GM12878 (cell line): ENCODE measurements around the gene ITIH5. TPM values are rescaled to one million over a fixed set of nuclear protein-coding genes. Genes with fewer than 3 reads are reported as not detected.

Experiments used
- ATAC-seq: fragments of 200-7000 bp; cut with Tn5 transposase; 3 replicates; pipeline ENCODE4 v1.9.1; 2020; ENCODE audit warnings: mild to moderate bottlenecking, moderate library complexity
- BruUV-seq: library from RNA; stranded (reverse); fragments of 400-500 nt; replicated peaks from 2 replicates; lab custom pipeline; 2021; lab: Mats Ljungman, UMichigan
- CTCF ChIA-PET: fragments of 300-600 bp; sonication (Branson Sonifier 250); formaldehyde crosslinking; extraction: SDS; loops from one replicate; lab custom pipeline; 2021; ENCODE audit warnings: inconsistent platforms; lab: Yijun Ruan, JAX
- POLR2A ChIA-PET: fragments of 350-600 bp; formaldehyde crosslinking; extraction: SDS; loops from one replicate; lab custom pipeline; 2021; ENCODE audit warnings: inconsistent platforms; lab: Charles Lee
- RAD21 ChIA-PET: fragments of 300-600 bp; sonication (Branson Sonifier 250); formaldehyde crosslinking; loops from one replicate; lab custom pipeline; 2023; ENCODE audit warnings: antibody characterized with exemption; ENCODE audit not compliant: unreplicated experiment; lab: Charles Lee
- SMC1A ChIA-PET: fragments of 300-600 bp; sonication (Branson Sonifier 250); formaldehyde crosslinking; loops from one replicate; lab custom pipeline; 2023; ENCODE audit not compliant: unreplicated experiment, uncharacterized antibody; lab: Charles Lee
- DNase-seq: peaks from one replicate; pipeline ENCODE4 v3.0.0-alpha.2; 2011; ENCODE audit warnings: low read depth, low spot score
- FAIRE-seq: peaks from 3 replicates; lab custom pipeline; 2011; peaks lifted over from hg19 to GRCh38; lab: Jason Lieb, UNC
- H2AFZ ChIP-seq: 2 replicates; pipeline ENCODE4 v1.6.0; 2011; ENCODE audit warnings: low read depth, low read length, control low read depth; ENCODE audit not compliant: control insufficient read depth
- H3K27ac ChIP-seq: 2 replicates; pipeline ENCODE4 v1.5.1; 2011; ENCODE audit warnings: control low read depth; ENCODE audit not compliant: control insufficient read depth, insufficient read depth
- H3K27me3 ChIP-seq, 2 experiments: replicated peaks in 1 of 2; 2 replicates each; pipeline versions ENCODE4 v1.6.0 to v1.6.1; 2011; ENCODE audit warnings: low read length in 1 of 2; ENCODE audit not compliant: control insufficient read depth in 2 of 2, insufficient read depth in 2 of 2
- H3K36me3 ChIP-seq, 2 experiments: 2 replicates each; pipeline ENCODE4 v1.5.1; 2011; ENCODE audit warnings: low read length in 1 of 2; ENCODE audit not compliant: control insufficient read depth in 2 of 2, insufficient read depth in 2 of 2
- H3K4me1 ChIP-seq: 2 replicates; pipeline ENCODE4 v1.6.1; 2011; ENCODE audit warnings: mild to moderate bottlenecking, low read length, moderate library complexity, mixed read lengths; ENCODE audit not compliant: control insufficient read depth, insufficient read depth
- H3K4me2 ChIP-seq: 2 replicates; pipeline ENCODE4 v1.6.0; 2011; ENCODE audit warnings: control low read depth; ENCODE audit not compliant: control insufficient read depth, insufficient read depth
- H3K4me3 ChIP-seq: fragments of 200-600 bp; sonication (generic); 2 replicates; pipeline ENCODE4 v1.5.1; 2016
- H3K79me2 ChIP-seq: 2 replicates; pipeline ENCODE4 v1.6.0; 2011; ENCODE audit warnings: low read length; ENCODE audit not compliant: control insufficient read depth, insufficient read depth
- H3K9ac ChIP-seq: 2 replicates; pipeline ENCODE4 v1.8.0; 2011; ENCODE audit warnings: low read length, control low read depth, mixed read lengths; ENCODE audit not compliant: control insufficient read depth, insufficient read depth
- H3K9me3 ChIP-seq: replicated peaks from 3 replicates; pipeline ENCODE4 v1.5.1; 2011; ENCODE audit warnings: mild to moderate bottlenecking, low read length; ENCODE audit not compliant: control insufficient read depth, insufficient read depth
- H4K20me1 ChIP-seq: 2 replicates; pipeline ENCODE4 v1.6.0; 2011; ENCODE audit not compliant: control insufficient read depth, insufficient read depth
- LARP7 ChIP-seq: fragments of 450-650 bp; IDR thresholded peaks from 2 replicates; pipeline ENCODE4 v1.6.1; 2017; ENCODE audit warnings: mild to moderate bottlenecking
- MYC ChIP-seq: IDR thresholded peaks from 2 replicates; pipeline ENCODE4 v1.6.1; 2011; ENCODE audit warnings: mild to moderate bottlenecking, low read length, moderate library complexity, inconsistent platforms; ENCODE audit not compliant: insufficient read depth, insufficient replicate concordance, insufficient read length, severe bottlenecking
- NR2F1 ChIP-seq: fragments of 450-650 bp; conservative IDR thresholded peaks from 2 replicates; pipeline ENCODE4 v1.6.1; 2017; ENCODE audit warnings: mild to moderate bottlenecking
- RCOR1 ChIP-seq: conservative IDR thresholded peaks from 2 replicates; pipeline ENCODE4 v1.6.1; 2012; ENCODE audit warnings: low read depth, low read length, improper control_type of control experiment
- YBX1 ChIP-seq: fragments of 450-650 bp; IDR thresholded peaks from 2 replicates; pipeline ENCODE4 v1.6.1; 2016; ENCODE audit warnings: antibody characterized with exemption
- WGBS: methylation state at CpG from one replicate; pipeline ENCODE4 v1.1.6; 2016; ENCODE audit warnings: low lambda C conversion rate; ENCODE audit not compliant: insufficient replicate concordance, insufficient coverage; ENCODE audit errors: missing lambda C conversion rate; 5-methylcytosine and 5-hydroxymethylcytosine counted together
- in situ Hi-C: fragments of 300-500 bp; cut with MboI; formaldehyde crosslinking; loops from 9 replicates; pipeline ENCODE4 v1.14.3; 2018; ENCODE audit warnings: mixed read lengths
- intact Hi-C: fragments of 100-400 bp; cut with micrococcal nuclease; formaldehyde crosslinking; loops from one replicate; pipeline ENCODE4 v1.14.2; 2022; ENCODE audit not compliant: unreplicated experiment
- polyA plus RNA-seq, 11 experiments: library from polyadenylated mRNA; depleted of rRNA in 4 of 11; unstranded in 6 of 11; stranded (reverse) in 5 of 11; fragments of >200 nt; fragmentation: Nextera tagmentation in 4 of 11; fragmentation: Illumina TruSeq in 1 of 11; extraction: Ambion mirVana in 4 of 11; extraction: Trizol in 1 of 11; gene quantifications; 1 replicate in 1 of 11; 2 replicates in 10 of 11; pipeline versions ENCODE4 v1.2.1 to v1.2.3, GENCODE V29; 2011 to 2016; ENCODE audit warnings: inconsistent platforms in 2 of 11, missing spikeins in 2 of 11, low read depth in 1 of 11
- total RNA-seq, 4 experiments: library from RNA; depleted of rRNA in 3 of 4; stranded (reverse); fragments of >200 nt in 3 of 4; fragmentation: Illumina TruSeq in 1 of 4; extraction: Trizol in 1 of 4; gene quantifications; 2 replicates each; pipeline versions ENCODE4 v1.2.1 to v1.2.3, GENCODE V29; 2013 to 2021
- TF ChIP-seq, protein P1 (sequence below): IDR thresholded peaks from 2 replicates; pipeline ENCODE4 v1.6.1; 2011; ENCODE audit warnings: low read depth, low read length, improper control_type of control experiment, borderline replicate concordance
- TF ChIP-seq, protein P2 (sequence below): fragments of 450-650 bp; IDR thresholded peaks from 2 replicates; pipeline ENCODE4 v1.6.1; 2018; ENCODE audit warnings: mild to moderate bottlenecking, low read depth, moderate library complexity; ENCODE audit not compliant: partially characterized antibody

Gene ITIH5
- total and polyA plus RNA-seq, 10 of the 15 experiments (the other 5 are each of a cell fraction or from before 2014, with no cell fraction given), result 0.14 to 0.43 (median 0.21) TPM; not detected in 7

DNA sequence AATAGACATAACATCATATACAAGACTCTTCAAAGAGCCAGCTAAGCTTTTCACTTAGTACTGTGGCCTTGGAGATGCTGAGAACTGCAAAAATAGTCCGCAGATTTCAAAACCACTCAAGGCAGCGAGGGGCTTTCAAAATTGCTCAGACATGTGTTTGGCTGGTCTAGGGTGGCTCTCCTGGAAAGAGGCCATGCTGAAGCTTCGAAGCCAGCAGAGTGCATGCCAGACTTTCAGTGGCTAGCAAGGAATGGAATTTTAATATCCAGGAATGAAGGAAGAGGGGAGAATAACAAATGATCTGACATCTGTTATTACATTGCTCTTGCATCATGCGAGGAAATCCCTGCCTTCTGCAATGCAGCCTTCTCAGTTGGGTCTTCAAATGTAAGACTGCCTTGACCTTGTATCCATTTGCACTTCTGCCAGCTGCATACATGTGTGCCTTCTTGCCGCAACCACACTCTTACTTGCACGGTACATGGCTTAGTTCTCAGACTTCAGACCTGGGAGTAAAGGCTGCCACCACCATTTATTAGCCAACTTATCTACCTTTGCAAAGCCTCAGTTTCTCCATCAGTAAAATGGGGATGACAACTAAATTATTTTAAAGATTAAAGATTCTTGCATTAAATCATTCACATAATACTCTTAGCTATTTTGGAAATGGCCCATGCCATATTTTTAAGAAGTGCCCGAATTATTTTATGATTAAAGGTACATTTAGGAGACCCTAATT, 55.9 kb downstream of the ITIH5 start:
- 43% methylated on average over 7 of the region's 7 CpGs for whole genome bisulfite sequencing
- intact Hi-C loops (loop anchor here (5.0 kb wide), 1 partner anchor 76 kb away; no protein-coding TSS in a partner anchor), in situ Hi-C loops (no loop called here)
- BruUV-seq, result no TSS peak
- CTCF ChIA-PET, result no interaction called here
- Histone ChIP-seq H3K9me3 (no peaks in the 10 kb centered on the region), H3K4me2 (no peak overlapping the region), H3K27me3 (no peaks in the 10 kb centered on the region), H3K36me3 (no peaks in the 10 kb centered on the region), H3K79me2 (no peaks in the 10 kb centered on the region), H3K27ac (no peak overlapping the region), H4K20me1 (no peaks in the 10 kb centered on the region), H2AFZ (no peak overlapping the region), H3K9ac (no peak overlapping the region), H3K4me1 (no peaks in the 10 kb centered on the region), H3K4me3 (no peak overlapping the region)
- FAIRE-seq (no peak), DNase-seq (no peak), ATAC-seq (no peak)
- TF ChIP-seq NR2F1 (no peak), MYC (no peak), LARP7 (no peak), YBX1 (no peak), RCOR1 (no peak)
- TF ChIP-seq, protein P1, sequence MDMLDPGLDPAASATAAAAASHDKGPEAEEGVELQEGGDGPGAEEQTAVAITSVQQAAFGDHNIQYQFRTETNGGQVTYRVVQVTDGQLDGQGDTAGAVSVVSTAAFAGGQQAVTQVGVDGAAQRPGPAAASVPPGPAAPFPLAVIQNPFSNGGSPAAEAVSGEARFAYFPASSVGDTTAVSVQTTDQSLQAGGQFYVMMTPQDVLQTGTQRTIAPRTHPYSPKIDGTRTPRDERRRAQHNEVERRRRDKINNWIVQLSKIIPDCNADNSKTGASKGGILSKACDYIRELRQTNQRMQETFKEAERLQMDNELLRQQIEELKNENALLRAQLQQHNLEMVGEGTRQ, result no peak
- TF ChIP-seq, protein P2, sequence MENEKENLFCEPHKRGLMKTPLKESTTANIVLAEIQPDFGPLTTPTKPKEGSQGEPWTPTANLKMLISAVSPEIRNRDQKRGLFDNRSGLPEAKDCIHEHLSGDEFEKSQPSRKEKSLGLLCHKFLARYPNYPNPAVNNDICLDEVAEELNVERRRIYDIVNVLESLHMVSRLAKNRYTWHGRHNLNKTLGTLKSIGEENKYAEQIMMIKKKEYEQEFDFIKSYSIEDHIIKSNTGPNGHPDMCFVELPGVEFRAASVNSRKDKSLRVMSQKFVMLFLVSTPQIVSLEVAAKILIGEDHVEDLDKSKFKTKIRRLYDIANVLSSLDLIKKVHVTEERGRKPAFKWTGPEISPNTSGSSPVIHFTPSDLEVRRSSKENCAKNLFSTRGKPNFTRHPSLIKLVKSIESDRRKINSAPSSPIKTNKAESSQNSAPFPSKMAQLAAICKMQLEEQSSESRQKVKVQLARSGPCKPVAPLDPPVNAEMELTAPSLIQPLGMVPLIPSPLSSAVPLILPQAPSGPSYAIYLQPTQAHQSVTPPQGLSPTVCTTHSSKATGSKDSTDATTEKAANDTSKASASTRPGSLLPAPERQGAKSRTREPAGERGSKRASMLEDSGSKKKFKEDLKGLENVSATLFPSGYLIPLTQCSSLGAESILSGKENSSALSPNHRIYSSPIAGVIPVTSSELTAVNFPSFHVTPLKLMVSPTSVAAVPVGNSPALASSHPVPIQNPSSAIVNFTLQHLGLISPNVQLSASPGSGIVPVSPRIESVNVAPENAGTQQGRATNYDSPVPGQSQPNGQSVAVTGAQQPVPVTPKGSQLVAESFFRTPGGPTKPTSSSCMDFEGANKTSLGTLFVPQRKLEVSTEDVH, result no peak
- POLR2A ChIA-PET, result no interaction called here
- SMC1A ChIA-PET, result interaction anchor here (0.6 to 0.8 kb wide), 2 partner anchors 111 to 339 kb away, joined by 3 read pairs; no protein-coding TSS in a partner anchor
- RAD21 ChIA-PET, result no interaction called here
